H1 (cell line): ENCODE results near the gene ST3GAL2. TPM values are rescaled to one million over a fixed set of nuclear protein-coding genes. Genes with fewer than 3 reads are reported as not detected.

Experiments used
- CTCF ChIA-PET: fragments of 300-600 bp; sonication (Branson Sonifier 250); formaldehyde crosslinking; loops from one replicate; lab custom pipeline; 2021; ENCODE audit not compliant: partially characterized antibody; lab: Charles Lee
- POLR2A ChIA-PET: fragments of 300-600 bp; sonication (Branson Sonifier 250); formaldehyde crosslinking; loops from one replicate; lab custom pipeline; 2021; ENCODE audit warnings: inconsistent platforms; ENCODE audit not compliant: partially characterized antibody; lab: Charles Lee
- DNase-seq, 2 experiments: peaks; one replicate each; pipeline versions ENCODE4 v3.0.0 to v3.0.0-alpha.2; 2010 to 2022; ENCODE audit warnings: low spot score in 2 of 2, low read depth in 1 of 2, mixed read lengths in 1 of 2
- FAIRE-seq: peaks from 2 replicates; lab custom pipeline; 2011; peaks lifted over from hg19 to GRCh38; lab: Jason Lieb, UNC
- H2AFZ ChIP-seq: 2 replicates; pipeline ENCODE4 v1.8.1; 2012; ENCODE audit warnings: low read length, inconsistent platforms
- H2AK5ac ChIP-seq: 2 replicates; pipeline ENCODE4 v1.6.1; 2013; ENCODE audit warnings: low read depth, low read length
- H2BK120ac ChIP-seq: replicated peaks from 2 replicates; pipeline ENCODE3; 2013; ENCODE audit warnings: low read depth, low read length, inconsistent platforms
- H2BK12ac ChIP-seq: 2 replicates; pipeline ENCODE4 v1.6.1; 2013; ENCODE audit warnings: low read depth, low read length
- H2BK15ac ChIP-seq: 2 replicates; pipeline ENCODE4 v1.6.1; 2013; ENCODE audit warnings: low read length
- H2BK20ac ChIP-seq: 2 replicates; pipeline ENCODE4 v1.6.1; 2013; ENCODE audit warnings: low read length
- H2BK5ac ChIP-seq: 2 replicates; pipeline ENCODE4 v1.6.1; 2013; ENCODE audit warnings: low read depth, low read length
- H3K14ac ChIP-seq: 2 replicates; pipeline ENCODE4 v1.6.1; 2013; ENCODE audit warnings: inconsistent platforms; ENCODE audit not compliant: insufficient read length
- H3K18ac ChIP-seq: 2 replicates; pipeline ENCODE4 v1.6.1; 2013; ENCODE audit warnings: low read length; ENCODE audit errors: extremely low read depth
- H3K23ac ChIP-seq: 2 replicates; pipeline ENCODE4 v1.6.1; 2013; ENCODE audit warnings: inconsistent platforms; ENCODE audit not compliant: insufficient read length
- H3K23me2 ChIP-seq: 2 replicates; pipeline ENCODE4 v1.6.1; 2013; ENCODE audit warnings: low read depth, low read length
- H3K27ac ChIP-seq: 2 replicates; pipeline ENCODE4 v1.6.1; 2011; ENCODE audit warnings: low read depth, low read length, inconsistent platforms
- H3K27me3 ChIP-seq, 4 experiments: replicated peaks in 1 of 4; 1 replicate in 1 of 4; 2 replicates in 3 of 4; pipeline versions ENCODE4 v1.6.1 to v1.8.1; 2011 to 2013; ENCODE audit warnings: low read length in 3 of 4, mild to moderate bottlenecking in 3 of 4, inconsistent platforms in 2 of 4, mixed read lengths in 2 of 4, moderate library complexity in 1 of 4; ENCODE audit not compliant: control insufficient read depth in 3 of 4, insufficient read depth in 3 of 4; ENCODE audit errors: extremely low read depth in 1 of 4
- H3K36me3 ChIP-seq, 4 experiments: 2 replicates each; pipeline versions ENCODE4 v1.6.1 to v1.8.1; 2011 to 2013; ENCODE audit warnings: mild to moderate bottlenecking in 4 of 4, low read length in 3 of 4, moderate library complexity in 2 of 4, control low read depth in 1 of 4, inconsistent platforms in 1 of 4; ENCODE audit not compliant: insufficient read depth in 4 of 4, control insufficient read depth in 2 of 4
- H3K4ac ChIP-seq: replicated peaks from 2 replicates; pipeline ENCODE3; 2013; ENCODE audit warnings: low read length, low read depth, mixed read lengths, inconsistent platforms; ENCODE audit not compliant: insufficient read length
- H3K4me1 ChIP-seq, 4 experiments: replicated peaks in 1 of 4; 1 replicate in 1 of 4; 2 replicates in 3 of 4; pipeline versions ENCODE4 v1.6.1 to v1.8.1; 2011 to 2013; ENCODE audit warnings: low read length in 3 of 4, inconsistent platforms in 2 of 4, mixed read lengths in 1 of 4; ENCODE audit not compliant: insufficient read depth in 4 of 4, control insufficient read depth in 3 of 4
- H3K4me2 ChIP-seq, 2 experiments: 2 replicates each; pipeline versions ENCODE4 v1.6.1 to v1.8.1; 2011 to 2013; ENCODE audit warnings: low read depth in 2 of 2, low read length in 2 of 2, control low read depth in 1 of 2, inconsistent platforms in 1 of 2, mild to moderate bottlenecking in 1 of 2; ENCODE audit not compliant: insufficient read depth in 1 of 2
- H3K4me3 ChIP-seq, 4 experiments: fragments of 200-600, 300-600 bp in 1 of 4; sonication (generic), shearing (Covaris generic), sonication (Bioruptor Twin) in 1 of 4; 2 replicates each; pipeline versions ENCODE4 v1.5.1 to v1.8.1; 2011 to 2016; ENCODE audit warnings: low read length in 4 of 4, low read depth in 3 of 4, control low read depth in 2 of 4, inconsistent platforms in 2 of 4, mild to moderate bottlenecking in 2 of 4, mixed read lengths in 1 of 4, moderate library complexity in 1 of 4; ENCODE audit not compliant: insufficient read depth in 2 of 4; ENCODE audit errors: extremely low read depth in 1 of 4
- H3K56ac ChIP-seq: replicated peaks from 2 replicates; pipeline ENCODE3; 2013; ENCODE audit warnings: low read depth, mild to moderate bottlenecking, mixed read lengths, low read length, inconsistent platforms; ENCODE audit not compliant: insufficient read length
- H3K79me1 ChIP-seq: 2 replicates; pipeline ENCODE4 v1.6.1; 2013; ENCODE audit warnings: low read depth, low read length, control low read depth
- H3K79me2 ChIP-seq, 2 experiments: 2 replicates each; pipeline versions ENCODE4 v1.6.1 to v1.8.1; 2012 to 2013; ENCODE audit warnings: low read length in 2 of 2, mild to moderate bottlenecking in 2 of 2, inconsistent platforms in 1 of 2; ENCODE audit not compliant: insufficient read depth in 2 of 2, control insufficient read depth in 1 of 2
- H3K9ac ChIP-seq, 4 experiments: replicated peaks in 1 of 4; 1 replicate in 1 of 4; 2 replicates in 3 of 4; pipeline versions ENCODE4 v1.6.1 to v1.8.1; 2011 to 2013; ENCODE audit warnings: low read depth in 3 of 4, low read length in 3 of 4, control low read depth in 2 of 4, mild to moderate bottlenecking in 2 of 4, moderate library complexity in 2 of 4, inconsistent platforms in 1 of 4; ENCODE audit errors: extremely low read depth in 1 of 4
- H3K9me3 ChIP-seq, 2 experiments: 2 replicates each; pipeline versions ENCODE4 v1.6.1 to v1.8.1; 2012 to 2013; ENCODE audit warnings: mild to moderate bottlenecking in 2 of 2, moderate library complexity in 2 of 2, control low read depth in 1 of 2, inconsistent platforms in 1 of 2, low read depth in 1 of 2, low read length in 1 of 2, mixed read lengths in 1 of 2; ENCODE audit not compliant: insufficient read depth in 2 of 2
- H4K20me1 ChIP-seq, 2 experiments: replicated peaks in 1 of 2; 2 replicates each; pipeline versions ENCODE3 to v1.8.1; 2011 to 2013; ENCODE audit warnings: inconsistent platforms in 2 of 2, low read length in 2 of 2, mild to moderate bottlenecking in 1 of 2; ENCODE audit not compliant: insufficient read depth in 2 of 2, control insufficient read depth in 1 of 2
- H4K5ac ChIP-seq: 2 replicates; pipeline ENCODE4 v1.6.1; 2013; ENCODE audit warnings: low read length, low read depth, mixed read lengths, inconsistent platforms; ENCODE audit not compliant: insufficient read length
- H4K8ac ChIP-seq: 2 replicates; pipeline ENCODE4 v1.8.0; 2013; ENCODE audit warnings: mild to moderate bottlenecking, moderate library complexity, low read length, inconsistent platforms; ENCODE audit not compliant: insufficient read depth; ENCODE audit errors: extremely low read depth
- H4K91ac ChIP-seq: replicated peaks from 2 replicates; pipeline ENCODE3; 2013; ENCODE audit warnings: low read length, mixed read lengths, inconsistent platforms; ENCODE audit not compliant: insufficient read length
- GABPA ChIP-seq: IDR thresholded peaks from 2 replicates; pipeline ENCODE4 v1.6.1; 2011; ENCODE audit warnings: mild to moderate bottlenecking, low read length, moderate library complexity, borderline replicate concordance; ENCODE audit not compliant: insufficient read depth
- WGBS, 2 experiments: shearing (Covaris generic) in 1 of 2; methylation state at CpG; one replicate each; pipeline versions ENCODE4 v1.1.6 to v1.1.7; 2013 to 2015; ENCODE audit warnings: low lambda C conversion rate in 2 of 2, mixed read lengths in 2 of 2, inconsistent platforms in 1 of 2, low coverage in 1 of 2, missing lambda C conversion rate in 1 of 2; ENCODE audit not compliant: insufficient replicate concordance in 2 of 2, insufficient coverage in 1 of 2, insufficient read length in 1 of 2; ENCODE audit errors: extremely low coverage in 1 of 2, missing lambda C conversion rate in 1 of 2; 5-methylcytosine and 5-hydroxymethylcytosine counted together
- polyA plus RNA-seq, 7 experiments: library from polyadenylated mRNA; depleted of rRNA in 3 of 7; stranded (reverse) in 5 of 7; unstranded in 2 of 7; fragments of >200 nt in 5 of 7; fragments of 200-250 nt in 2 of 7; gene quantifications; 1 replicate in 5 of 7; 2 replicates in 1 of 7; 4 replicates in 1 of 7; pipeline versions ENCODE4 v1.2.1 to v1.2.3, GENCODE V29; 2011 to 2013; ENCODE audit warnings: missing spikeins in 2 of 7, mixed read lengths in 2 of 7
- total RNA-seq: library from RNA; stranded (reverse); fragmentation: NEBNext Ultra II Directional; extraction: Animal tissue kit (Norgen Biotek cat#: 25700); gene quantifications from 2 replicates; pipeline ENCODE4 v1.2.1, GENCODE V29; 2021

Gene ST3GAL2
- total and polyA plus RNA-seq, 2 of the 8 experiments (the other 6 are each of a cell fraction or from before 2014, with no cell fraction given), result 14.4 to 39.7 TPM

DNA sequence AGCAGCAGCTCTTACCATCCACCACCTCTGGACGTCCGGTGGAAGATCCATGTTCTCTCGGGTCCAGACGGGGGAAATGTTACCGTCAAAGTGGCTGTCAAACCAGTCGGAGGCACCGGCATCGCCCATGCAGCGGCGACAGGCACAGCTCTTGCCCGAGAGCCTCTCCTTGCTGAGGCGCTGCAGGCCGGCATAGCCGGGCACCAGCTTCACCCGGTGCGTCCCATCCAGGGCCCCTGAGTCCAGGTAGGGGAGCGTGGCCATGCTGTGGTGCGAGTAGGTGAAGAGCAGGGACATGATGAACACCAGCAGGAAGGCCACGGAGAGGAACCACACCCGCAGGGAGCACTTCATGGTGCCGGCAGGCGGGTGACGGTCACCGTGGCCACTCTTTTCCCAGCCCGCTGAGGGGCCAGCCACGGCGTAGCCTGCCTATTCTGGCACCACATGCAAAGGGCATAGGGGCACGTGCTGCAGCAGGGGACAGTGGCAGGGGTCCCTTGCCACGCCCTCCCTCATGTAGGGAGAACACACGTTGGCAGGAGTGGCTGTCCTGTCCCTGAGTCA, 40.6 kb downstream of the ST3GAL2 start:
- H3K14ac ChIP-seq, result no peak overlapping the region
- H4K91ac ChIP-seq, result no peak overlapping the region
- no peak overlapping the region for H3K18ac ChIP-seq
- H3K23ac ChIP-seq, result no peak overlapping the region
- H2BK12ac ChIP-seq, result no peak overlapping the region
- H3K79me1 ChIP-seq, result no peaks in the 10 kb centered on the region; the same call in none of the 2 replicates
- 94% methylated on average over 29 of the region's 30 CpGs; no CpG with 5 or more reads in 1 of the 2 experiments for WGBS, 2 experiments
- no peak for FAIRE-seq
- peaks cover 0 to 9% of the 10 kb centered on the region in 2 experiments for H4K20me1 ChIP-seq
- no peak overlapping the region for H2AFZ ChIP-seq
- peaks cover 2 to 11% (median 8%) of the 10 kb centered on the region in 4 experiments; a peak in 7 of 8 replicates for H3K36me3 ChIP-seq
- H2BK15ac ChIP-seq, result no peak overlapping the region
- H3K23me2 ChIP-seq, result no peaks in the 10 kb centered on the region
- no peak overlapping the region for H4K8ac ChIP-seq
- H3K9ac ChIP-seq, result no peak overlapping the region
- no peak overlapping the region for H2BK20ac ChIP-seq
- peaks cover 0 to 8% (median 0%) of the 10 kb centered on the region in 4 experiments; a peak in 2 of 7 replicates for H3K4me1 ChIP-seq
- CTCF ChIA-PET, result interaction anchor here (1.0 to 13.3 kb wide), 7 partner anchors 8 to 124 kb away, joined by 3 to 180 read pairs (median 3); no protein-coding TSS in a partner anchor
- H4K5ac ChIP-seq, result no peak overlapping the region
- POLR2A ChIA-PET, result interaction anchor here (1.0 to 1.6 kb wide), 3 partner anchors 25 to 56 kb away, joined by 3 to 4 read pairs (median 3); partner anchors contain the start of gene FCSK
- H3K9me3 ChIP-seq, result no peaks in the 10 kb centered on the region
- H3K56ac ChIP-seq, result no peak overlapping the region
- no peak overlapping the region for H3K4ac ChIP-seq
- no peak for TF ChIP-seq GABPA
- H2AK5ac ChIP-seq, result no peak overlapping the region
- no peak overlapping the region for H2BK120ac ChIP-seq
- no peak overlapping the region for H3K4me3 ChIP-seq
- no peak overlapping the region for H3K4me2 ChIP-seq
- H3K79me2 ChIP-seq, result no peaks in the 10 kb centered on the region
- no peak overlapping the region for H2BK5ac ChIP-seq
- H3K27me3 ChIP-seq, result no peaks in the 10 kb centered on the region
- DNase-seq, result no peak
- H3K27ac ChIP-seq, result no peak overlapping the region
